ENCODE data around the gene PLAGL2.

DNA sequence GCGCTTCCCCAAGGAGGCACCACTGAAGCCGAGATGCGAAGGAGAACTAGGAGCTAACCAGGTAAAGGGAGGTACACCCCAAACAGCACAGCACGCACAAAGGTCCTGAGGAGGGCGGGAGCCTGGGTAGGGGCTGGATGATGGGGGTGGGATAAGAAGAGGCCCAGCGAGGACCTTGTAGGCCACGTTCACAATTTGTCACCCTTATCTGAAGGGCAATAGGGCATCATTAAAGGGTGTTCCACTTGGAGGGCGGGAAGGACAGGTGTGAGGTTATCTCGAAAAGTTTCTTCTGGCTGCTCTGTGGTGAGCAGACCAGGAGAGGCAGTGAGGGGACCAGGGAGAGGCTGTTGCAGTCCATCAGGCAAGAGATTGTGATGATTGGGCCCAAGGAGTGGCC, 25.7 kb upstream of the PLAGL2 start:
- TF ChIP-seq, protein P1, sequence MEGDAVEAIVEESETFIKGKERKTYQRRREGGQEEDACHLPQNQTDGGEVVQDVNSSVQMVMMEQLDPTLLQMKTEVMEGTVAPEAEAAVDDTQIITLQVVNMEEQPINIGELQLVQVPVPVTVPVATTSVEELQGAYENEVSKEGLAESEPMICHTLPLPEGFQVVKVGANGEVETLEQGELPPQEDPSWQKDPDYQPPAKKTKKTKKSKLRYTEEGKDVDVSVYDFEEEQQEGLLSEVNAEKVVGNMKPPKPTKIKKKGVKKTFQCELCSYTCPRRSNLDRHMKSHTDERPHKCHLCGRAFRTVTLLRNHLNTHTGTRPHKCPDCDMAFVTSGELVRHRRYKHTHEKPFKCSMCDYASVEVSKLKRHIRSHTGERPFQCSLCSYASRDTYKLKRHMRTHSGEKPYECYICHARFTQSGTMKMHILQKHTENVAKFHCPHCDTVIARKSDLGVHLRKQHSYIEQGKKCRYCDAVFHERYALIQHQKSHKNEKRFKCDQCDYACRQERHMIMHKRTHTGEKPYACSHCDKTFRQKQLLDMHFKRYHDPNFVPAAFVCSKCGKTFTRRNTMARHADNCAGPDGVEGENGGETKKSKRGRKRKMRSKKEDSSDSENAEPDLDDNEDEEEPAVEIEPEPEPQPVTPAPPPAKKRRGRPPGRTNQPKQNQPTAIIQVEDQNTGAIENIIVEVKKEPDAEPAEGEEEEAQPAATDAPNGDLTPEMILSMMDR (IDR thresholded peaks at IDR 0.05): no peak
- TF ChIP-seq POLR2A (IDR thresholded peaks at IDR 0.05): no peak
